K562 (cell line): ENCODE measurements around the gene ARID3A. TPM values are rescaled to one million over a fixed set of nuclear protein-coding genes. Genes with fewer than 3 reads are reported as not detected.

Source experiments
- ATF1 ChIP-seq, 2 experiments: fragments of 450-650 bp in 1 of 2; IDR thresholded peaks; 2 replicates each; pipeline ENCODE4 v1.6.1; 2016; ENCODE audit warnings: missing compliant biosample characterization in 1 of 2, missing genetic modification characterization in 1 of 2
- BRF1 ChIP-seq: IDR thresholded peaks from 3 replicates; pipeline ENCODE4 v1.6.1; 2011; ENCODE audit warnings: borderline replicate concordance, mild to moderate bottlenecking; ENCODE audit not compliant: insufficient read length; ENCODE audit errors: extremely low read depth
- CBX1 ChIP-seq: sonication (generic); IDR thresholded peaks from 2 replicates; pipeline ENCODE4 v1.6.1; 2016; ENCODE audit warnings: antibody characterized with exemption, low read depth, mild to moderate bottlenecking
- CREB5 ChIP-seq: fragments of 250-450 bp; sonication (Bioruptor Pico); IDR thresholded peaks from 2 replicates; pipeline ENCODE4 v1.5.0; 2020; ENCODE audit warnings: mild to moderate bottlenecking
- DPF2 ChIP-seq: fragments of 450-650 bp; IDR thresholded peaks from 2 replicates; pipeline ENCODE4 v1.6.1; 2016
- EP300 ChIP-seq: IDR thresholded peaks from 2 replicates; pipeline ENCODE4 v1.6.1; 2012; ENCODE audit warnings: low read length, improper control_type of control experiment
- FOXP1 ChIP-seq: sonication (generic); formaldehyde crosslinking; IDR thresholded peaks from 2 replicates; pipeline ENCODE4 v1.8.0; 2022; ENCODE audit warnings: mild to moderate bottlenecking, missing genetic modification reagents
- HCFC1 ChIP-seq: IDR thresholded peaks from 2 replicates; pipeline ENCODE4 v1.6.1; 2012; ENCODE audit warnings: low read depth, low read length, improper control_type of control experiment
- KHSRP ChIP-seq: fragments of 450-650 bp; IDR thresholded peaks from 2 replicates; pipeline ENCODE4 v1.6.1; 2017
- NEUROD1 ChIP-seq: fragments of 150-350 bp; IDR thresholded peaks from 2 replicates; pipeline ENCODE4 v1.6.1; 2014; ENCODE audit warnings: borderline replicate concordance, low read length, low read depth; ENCODE audit not compliant: partially characterized antibody
- PCBP2 ChIP-seq: fragments of 200-400 bp; formaldehyde crosslinking; IDR thresholded peaks from 2 replicates; pipeline ENCODE4 v1.6.1; 2018; ENCODE audit warnings: low read length, low read depth, mild to moderate bottlenecking, moderate library complexity; ENCODE audit not compliant: poor library complexity, severe bottlenecking
- RBBP5 ChIP-seq: fragments of 200-600 bp; sonication (generic); IDR thresholded peaks from 2 replicates; pipeline ENCODE4 v1.6.1; 2012; ENCODE audit warnings: borderline replicate concordance, mild to moderate bottlenecking, low read length, control low read depth, inconsistent platforms; ENCODE audit not compliant: insufficient read depth, poor library complexity, severe bottlenecking
- RFX1 ChIP-seq: fragments of 450-650 bp; IDR thresholded peaks from 2 replicates; pipeline ENCODE4 v1.6.1; 2016; ENCODE audit warnings: mild to moderate bottlenecking, moderate library complexity
- SMARCB1 ChIP-seq: IDR thresholded peaks from 2 replicates; pipeline ENCODE4 v1.6.1; 2011; ENCODE audit warnings: improper control_type of control experiment, low read depth; ENCODE audit not compliant: insufficient read length
- SNAPC5 ChIP-seq: fragments of 250-450 bp; sonication (Bioruptor Pico); IDR thresholded peaks from 2 replicates; pipeline ENCODE4 v1.8.0; 2021; ENCODE audit warnings: moderate library complexity, mild to moderate bottlenecking, inconsistent platforms
- SNIP1 ChIP-seq: fragments of 450-650 bp; IDR thresholded peaks from 2 replicates; pipeline ENCODE4 v1.7.1; 2017; ENCODE audit warnings: low read depth, mild to moderate bottlenecking
- SREBF1 ChIP-seq: fragments of 150-350 bp; IDR thresholded peaks from 2 replicates; pipeline ENCODE4 v1.6.1; 2014; ENCODE audit warnings: antibody characterized with exemption, low read depth, low read length, borderline replicate concordance
- SRSF3 ChIP-seq: fragments of 200-400 bp; formaldehyde crosslinking; IDR thresholded peaks from 2 replicates; pipeline ENCODE4 v1.6.1; 2016; ENCODE audit warnings: mild to moderate bottlenecking, low read length, moderate library complexity; ENCODE audit not compliant: insufficient read depth
- STAT5A ChIP-seq: IDR thresholded peaks from 2 replicates; pipeline ENCODE4 v1.6.1; 2012; ENCODE audit warnings: low read length, inconsistent platforms, borderline replicate concordance
- TARDBP ChIP-seq: fragments of 450-650 bp; IDR thresholded peaks from 2 replicates; pipeline ENCODE4 v1.6.1; 2016
- TCFL5 ChIP-seq: fragments of 250-450 bp; sonication (Bioruptor Pico); conservative IDR thresholded peaks from 2 replicates; pipeline ENCODE4 v1.6.1; 2021; ENCODE audit warnings: mild to moderate bottlenecking, moderate library complexity, matching md5 sums
- U2AF1 ChIP-seq: fragments of 200-400 bp; formaldehyde crosslinking; optimal IDR thresholded peaks from 2 replicates; pipeline ENCODE3; 2017; ENCODE audit warnings: mild to moderate bottlenecking, low read depth, low read length, moderate library complexity
- YBX1 ChIP-seq: fragments of 450-650 bp; IDR thresholded peaks from 2 replicates; pipeline ENCODE4 v1.7.1; 2016; ENCODE audit warnings: mild to moderate bottlenecking
- ZBTB1 ChIP-seq: sonication (generic); formaldehyde crosslinking; IDR thresholded peaks from 2 replicates; pipeline ENCODE4 v1.8.1; 2023; ENCODE audit warnings: missing genetic modification reagents, low read depth, mild to moderate bottlenecking, borderline replicate concordance
- ZFP1 ChIP-seq: fragments of 450-650 bp; formaldehyde crosslinking; IDR thresholded peaks from 2 replicates; pipeline ENCODE4 v1.4.0; 2020; ENCODE audit warnings: mild to moderate bottlenecking, mixed read lengths
- ZKSCAN8 ChIP-seq: fragments of 200-800 bp; sonication (Bioruptor generic); IDR thresholded peaks from 2 replicates; pipeline ENCODE4 v1.6.1; 2016; ENCODE audit warnings: missing genetic modification characterization, missing compliant biosample characterization
- ZNF282 ChIP-seq: sonication (generic); formaldehyde crosslinking; IDR thresholded peaks from 2 replicates; pipeline ENCODE4 v1.8.1; 2023; ENCODE audit warnings: missing genetic modification reagents
- ZNF644 ChIP-seq: fragments of 200-800 bp; sonication (Bioruptor generic); IDR thresholded peaks from 2 replicates; pipeline ENCODE4 v1.6.1; 2016; ENCODE audit warnings: low read depth, missing genetic modification characterization, missing compliant biosample characterization
- polyA plus RNA-seq, 8 experiments: library from polyadenylated mRNA; depleted of rRNA in 4 of 8; stranded (reverse) in 5 of 8; unstranded in 3 of 8; fragments of >200 nt; fragmentation: Nextera tagmentation in 2 of 8; fragmentation: Illumina TruSeq in 1 of 8; extraction: Ambion mirVana in 2 of 8; extraction: Trizol in 1 of 8; gene quantifications; 2 replicates each; pipeline versions ENCODE4 v1.2.1 to v1.2.3, GENCODE V29; 2011 to 2014; ENCODE audit warnings: inconsistent platforms in 1 of 8, missing spikeins in 1 of 8
- total RNA-seq, 7 experiments: library from RNA; depleted of rRNA in 6 of 7; stranded (reverse); fragments of >200 nt in 6 of 7; fragmentation: Illumina TruSeq in 2 of 7; extraction: Trizol in 2 of 7; gene quantifications; 2 replicates each; pipeline versions ENCODE4 v1.2.1 to v1.2.3, GENCODE V29; 2011 to 2021; ENCODE audit warnings: low replicate concordance in 1 of 7

ARID3A gene
- total and polyA plus RNA-seq, 9 of the 15 experiments (the other 6 are each of a cell fraction or from before 2014, with no cell fraction given) = 1.4 to 118 (median 31.2) TPM

GRCh38 chr19:958967-959855, 33.4 kb downstream of the ARID3A start (continued):
- no peak for TF ChIP-seq CREB5
- no peak for TF ChIP-seq ZBTB1 (CRISPR knock-in tag)
- TF ChIP-seq NEUROD1 = peak; percentile 41
- TF ChIP-seq BRF1 = no peak
- TF ChIP-seq U2AF1 = no peak
- no peak for TF ChIP-seq PCBP2
- peak; percentile 73 for TF ChIP-seq CBX1
- no peak for TF ChIP-seq ZNF282 (CRISPR knock-in tag)
- no peak for TF ChIP-seq SNAPC5 (CRISPR knock-in tag)
- TF ChIP-seq RFX1 = no peak
- TF ChIP-seq HCFC1 = no peak
- peak; percentile 60 for TF ChIP-seq RBBP5
- TF ChIP-seq STAT5A = no peak; the same call in 1 of the 2 replicates
- TF ChIP-seq EP300 = peak; percentile 79
- TF ChIP-seq SNIP1 = no peak
- no peak for TF ChIP-seq ZFP1
- TF ChIP-seq DPF2 = peak; percentile 92
- no peak for TF ChIP-seq SRSF3
- no peak for TF ChIP-seq KHSRP
- no peak for TF ChIP-seq TCFL5 (CRISPR knock-in tag)
- TF ChIP-seq YBX1 = no peak
- no peak for TF ChIP-seq SMARCB1
- no peak for TF ChIP-seq SREBF1
- 0 out of 2 replicates have a peak, but pooled peaks have one; percentile 45 for TF ChIP-seq ZKSCAN8
- TF ChIP-seq ATF1 (CRISPR knock-in tag; IDR thresholded peaks at IDR 0.05) = no peak
- peak; percentile 87 for TF ChIP-seq ATF1 (tag; IDR thresholded peaks at IDR 0.05)
- TF ChIP-seq TARDBP = peak; percentile 66; the same call in 1 of the 2 replicates
- no peak for TF ChIP-seq ZNF644 (tag)
- TF ChIP-seq FOXP1 (CRISPR knock-in tag) = no peak
